Measurements from ENCODE around the gene DPYSL3.

The DPYSL3 gene

DNA sequence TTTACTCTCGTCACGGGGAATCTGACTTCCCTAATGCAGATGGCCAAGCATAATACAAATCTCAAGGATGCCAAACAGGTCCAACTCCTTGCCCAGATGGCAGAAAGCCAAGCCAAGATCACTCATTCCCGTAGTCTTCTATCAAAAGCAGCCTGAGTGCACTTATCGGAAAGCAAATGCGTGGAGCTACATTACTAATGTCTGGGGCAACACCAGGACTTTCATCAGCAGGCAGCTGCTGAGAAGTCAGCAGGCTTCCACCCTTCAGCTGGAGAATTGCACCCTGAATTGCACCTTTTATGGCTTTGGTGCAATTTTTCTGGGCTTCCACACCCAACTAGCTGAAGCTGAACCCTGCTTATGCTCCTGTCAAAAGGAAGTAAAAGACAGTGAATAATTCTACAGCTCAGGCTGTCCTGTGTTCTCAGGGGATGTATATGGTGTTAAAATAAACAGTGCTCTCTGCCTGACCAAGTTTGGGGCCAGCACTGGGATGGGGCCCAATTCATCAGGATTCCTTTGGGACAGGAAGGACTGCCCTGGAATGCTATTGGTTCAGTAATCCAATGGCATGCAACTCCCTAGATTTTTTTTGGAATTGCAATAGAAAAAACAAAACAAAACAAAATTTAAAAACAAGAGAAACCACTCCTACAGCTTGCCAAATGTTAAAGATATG, 92.6 kb downstream of the DPYSL3 start:
- DNase-seq (ENCODE audit: extremely low spot score), result no peak
- CTCF ChIA-PET, result interaction anchor here (0.7 to 2.1 kb wide), 2 partner anchors 14 to 18 kb away, joined by 3 to 6 read pairs; no protein-coding TSS in a partner anchor
- no peak for TF ChIP-seq CTCF (IDR thresholded peaks at IDR 0.05; ENCODE audit: control extremely low read depth, extremely low read depth, low read depth, missing control alignments)
- POLR2A ChIA-PET, result no interaction called here

- no peak for TF ChIP-seq CTCF (IDR thresholded peaks at IDR 0.05; ENCODE audit: control extremely low read depth, extremely low read depth, low read depth, missing control alignments)
- ChIA-PET POLR2A (no interaction called here), CTCF (interaction anchor here (1.0 kb wide), 1 partner anchor 11 kb away, joined by 3 read pairs; no protein-coding TSS in a partner anchor)
- DNase-seq (ENCODE audit: extremely low spot score), result no peak
Measured at GRCh38 chr5:147415651-147416050, 94.2 kb downstream of the DPYSL3 start.

DNA sequence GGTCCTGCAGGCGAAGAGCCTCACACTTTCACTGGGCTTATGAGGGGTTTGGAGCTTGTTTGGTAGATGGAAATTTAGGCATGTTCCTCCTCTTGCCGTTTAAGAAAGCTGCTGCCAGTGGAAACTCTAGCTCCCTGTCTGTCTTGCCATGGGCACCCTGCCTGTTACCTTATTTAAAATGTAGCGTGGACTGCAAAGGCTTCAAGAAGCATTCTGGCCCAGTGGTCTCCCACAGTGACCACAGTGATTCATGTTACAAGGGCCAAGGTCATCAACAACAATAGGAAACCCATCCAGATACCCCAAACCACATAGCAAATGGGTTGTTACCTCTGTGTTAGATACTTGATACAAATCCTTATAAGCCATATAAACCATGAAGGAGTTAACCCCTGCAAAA, 96.6 kb downstream of the DPYSL3 start:
- DNase-seq (ENCODE audit: extremely low spot score), result no peak
- ChIA-PET POLR2A (no interaction called here), CTCF (no interaction called here)
- no peak for TF ChIP-seq CTCF (IDR thresholded peaks at IDR 0.05; ENCODE audit: control extremely low read depth, extremely low read depth, low read depth, missing control alignments)

DNA sequence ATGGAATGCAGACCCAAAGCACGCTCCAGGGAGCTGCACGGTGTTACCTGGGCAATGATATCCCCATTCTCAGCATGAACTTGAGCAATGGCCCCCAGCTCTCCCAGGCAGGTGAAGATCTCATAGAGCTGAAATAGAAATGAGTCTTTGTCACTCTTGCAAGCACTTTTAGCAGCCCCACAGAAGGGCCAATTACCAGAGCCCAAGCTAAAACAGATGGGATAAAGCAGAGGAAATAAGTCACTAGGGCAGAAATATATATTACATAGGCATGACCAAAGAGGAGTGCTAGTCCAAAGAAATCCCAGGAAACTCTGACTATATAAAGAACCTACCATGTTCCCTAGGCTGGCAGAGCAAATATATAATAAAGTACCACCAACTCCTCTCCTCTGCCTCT, 97.3 kb downstream of the DPYSL3 start:
- CTCF ChIA-PET, result interaction anchor here (1.0 kb wide), 1 partner anchor 14 kb away, joined by 3 read pairs; no protein-coding TSS in a partner anchor
- no peak for DNase-seq (ENCODE audit: extremely low spot score)
- POLR2A ChIA-PET, result no interaction called here
- TF ChIP-seq CTCF (IDR thresholded peaks at IDR 0.05; ENCODE audit: control extremely low read depth, extremely low read depth, low read depth, missing control alignments), result no peak

DNA sequence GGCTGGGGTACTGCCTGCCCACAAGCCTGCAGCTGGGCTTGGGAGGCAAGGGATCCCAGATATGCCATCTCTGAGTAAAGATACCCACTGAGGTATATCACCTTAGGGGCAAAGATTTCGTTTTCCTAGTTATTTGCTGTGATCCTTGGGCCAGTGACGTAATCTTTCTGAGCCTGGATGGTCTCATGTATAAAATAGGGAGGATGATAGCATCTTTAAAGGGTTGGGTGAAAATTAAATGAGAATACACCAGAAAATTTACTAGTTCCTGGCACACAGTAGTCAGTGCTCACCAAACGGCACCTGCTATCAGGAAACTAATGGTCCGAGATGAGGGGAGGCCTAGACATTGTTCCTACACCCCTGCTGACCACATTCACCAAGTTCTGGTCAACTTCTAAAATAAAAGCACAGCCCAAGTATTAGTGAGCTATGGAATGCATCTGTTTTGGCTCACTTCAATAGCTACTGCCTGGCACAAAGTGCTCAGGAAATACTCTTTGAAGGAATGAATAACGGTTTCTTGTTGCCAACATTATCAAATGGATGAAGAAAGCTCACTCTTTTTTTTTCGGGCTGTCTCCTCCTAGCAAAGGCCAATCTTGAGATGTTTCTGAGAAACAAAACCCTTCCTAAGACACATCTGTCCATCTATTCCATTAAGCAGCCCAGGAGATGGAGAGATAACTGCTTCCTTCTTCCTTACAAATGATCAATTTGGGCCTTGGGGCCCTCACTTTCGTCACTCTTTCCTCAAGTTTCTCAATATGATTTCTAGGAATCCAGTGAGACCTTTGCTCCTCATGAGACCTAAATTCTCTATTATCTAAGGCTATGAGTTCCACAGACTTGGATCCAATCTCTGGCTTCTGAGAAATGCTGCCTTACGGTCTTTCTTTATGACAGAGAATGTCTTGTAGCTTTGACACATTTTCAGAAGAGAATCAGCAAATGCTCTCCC, 98.2 kb downstream of the DPYSL3 start:
- DNase-seq (ENCODE audit: extremely low spot score), result no peak
- TF ChIP-seq CTCF (IDR thresholded peaks at IDR 0.05; ENCODE audit: control extremely low read depth, extremely low read depth, low read depth, missing control alignments), result no peak
- ChIA-PET POLR2A (no interaction called here), CTCF (interaction anchor here (1.0 to 1.4 kb wide), 2 partner anchors 13 to 21 kb away, joined by 3 read pairs; no protein-coding TSS in a partner anchor)

GRCh38 chr5:147410496-147411358, 99.1 kb downstream of the DPYSL3 start:
- ChIA-PET POLR2A (no interaction called here), CTCF (interaction anchor here (1.4 to 1.8 kb wide), 2 partner anchors 20 to 22 kb away, joined by 3 to 7 read pairs; no protein-coding TSS in a partner anchor)
- DNase-seq (ENCODE audit: extremely low spot score), result no peak
- TF ChIP-seq CTCF (IDR thresholded peaks at IDR 0.05; ENCODE audit: control extremely low read depth, extremely low read depth, low read depth, missing control alignments), result no peak

Measured in GM10248 (cell line).